CD4-positive, CD25-positive, alpha-beta regulatory T cell (primary cell): ENCODE results near the gene PKP4. TPM values are rescaled to one million over a fixed set of nuclear protein-coding genes. Genes with fewer than 3 reads are reported as not detected.
A peak's percentile ranks its signal among the peaks of the same experiment; 100 is the strongest.

Experiments
- ATAC-seq, 2 donors: fragments of 150-1000 bp; cut with Tn5 transposase; one replicate each; pipeline ENCODE4 v1.10.0; 2021; ENCODE audit warnings: low read depth in 2 of 2, moderate number of reproducible peaks in 2 of 2, moderate library complexity in 1 of 2
- DNase-seq, 3 donors: peaks; one replicate each; pipeline versions ENCODE4 v3.0.0 to v3.0.0-alpha.2; 2012 to 2022; ENCODE audit warnings: mixed read lengths in 1 of 3
- H3K27ac ChIP-seq: one replicate; pipeline ENCODE4 v1.7.0; 2013; ENCODE audit warnings: mild to moderate bottlenecking, low read length; ENCODE audit not compliant: insufficient read depth, poor library complexity, severe bottlenecking
- H3K27me3 ChIP-seq: one replicate; pipeline ENCODE4 v1.7.0; 2013; ENCODE audit warnings: low read length; ENCODE audit not compliant: control insufficient read depth, insufficient read depth
- H3K36me3 ChIP-seq: one replicate; pipeline ENCODE4 v1.7.0; 2013; ENCODE audit warnings: mild to moderate bottlenecking, low read length, moderate library complexity; ENCODE audit not compliant: control insufficient read depth, insufficient read depth
- H3K4me1 ChIP-seq: 2 replicates; pipeline ENCODE4 v1.7.0; 2013; ENCODE audit warnings: mild to moderate bottlenecking, low read length; ENCODE audit not compliant: insufficient read depth, control insufficient read depth, poor library complexity, severe bottlenecking
- H3K4me3 ChIP-seq: one replicate; pipeline ENCODE4 v1.7.0; 2013; ENCODE audit warnings: low read depth, mild to moderate bottlenecking, low read length, moderate library complexity
- H3K9me3 ChIP-seq, 2 experiments: 1 replicate in 1 of 2; 2 replicates in 1 of 2; pipeline ENCODE4 v1.7.0; 2013; ENCODE audit warnings: low read length in 2 of 2, mild to moderate bottlenecking in 1 of 2, moderate library complexity in 1 of 2; ENCODE audit not compliant: control insufficient read depth in 2 of 2
- H3K27ac Mint-ChIP-seq, 3 donors: one replicate each; pipeline ENCODE4 v1.8.0; 2020 to 2022; ENCODE audit warnings: mild to moderate bottlenecking in 3 of 3, mixed read lengths in 3 of 3, moderate library complexity in 2 of 3
- H3K27me3 Mint-ChIP-seq: one replicate; pipeline ENCODE4 v1.8.0; 2022; ENCODE audit warnings: mild to moderate bottlenecking, mixed read lengths
- H3K36me3 Mint-ChIP-seq: one replicate; pipeline ENCODE4 v1.8.0; 2020; ENCODE audit warnings: mixed read lengths
- H3K4me1 Mint-ChIP-seq, 4 donors: one replicate each; pipeline ENCODE4 v1.8.0; 2020 to 2022; ENCODE audit warnings: mixed read lengths in 4 of 4, mild to moderate bottlenecking in 1 of 4
- H3K4me3 Mint-ChIP-seq, 4 donors: one replicate each; pipeline ENCODE4 v1.8.0; 2020 to 2022; ENCODE audit warnings: mild to moderate bottlenecking in 4 of 4, mixed read lengths in 4 of 4, moderate library complexity in 3 of 4
- H3K9me3 Mint-ChIP-seq, 7 donors: one replicate each; pipeline ENCODE4 v1.8.0; 2020 to 2022; ENCODE audit warnings: mixed read lengths in 7 of 7, mild to moderate bottlenecking in 3 of 7, moderate library complexity in 2 of 7
- polyA plus RNA-seq, 4 donors: library from polyadenylated mRNA; unstranded; fragments of 300-500 nt; fragmentation: Illumina TruSeq; gene quantifications; one replicate each; pipeline ENCODE4 v1.2.3, GENCODE V29; 2021
- total RNA-seq: library from RNA; stranded (reverse); gene quantifications from one replicate; pipeline ENCODE4 v1.2.3, GENCODE V29; 2022

PKP4 gene
- total and polyA plus RNA-seq, 5 donors from 2014 or later: 1.9 to 21.9 (median 4.5) TPM

DNA sequence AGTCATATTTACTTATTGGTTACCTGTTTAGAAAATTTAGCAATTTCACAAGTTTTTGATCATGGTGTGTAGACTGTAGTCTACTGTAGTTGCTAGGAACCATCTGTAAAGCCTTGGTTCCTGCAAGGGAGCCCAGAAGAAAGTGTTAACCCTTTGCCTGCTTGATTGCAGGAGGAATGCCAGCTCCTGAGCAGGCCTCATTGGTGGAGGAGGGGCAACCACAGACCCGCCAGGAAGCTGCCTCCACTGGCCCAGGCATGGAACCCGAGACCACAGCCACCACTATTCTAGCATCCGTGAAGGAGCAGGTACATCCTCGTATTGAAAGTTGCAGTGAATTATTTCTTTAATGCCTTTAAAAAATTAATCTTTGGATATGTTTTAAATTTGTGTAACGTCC lies 76.3 kb downstream of the PKP4 start:
- H3K27ac Mint-ChIP-seq: no peak overlapping the region
- ATAC-seq: no peak
- H3K36me3 Mint-ChIP-seq: peaks cover 5% of the 10 kb centered on the region
- H3K4me3 ChIP-seq: no peak overlapping the region
- H3K4me3 Mint-ChIP-seq: no peak overlapping the region
- peaks cover 0 to 12% (median 7%) of the 10 kb centered on the region in 4 donors for H3K4me1 Mint-ChIP-seq
- H3K27me3 ChIP-seq: no peaks in the 10 kb centered on the region
- no peak for DNase-seq
- H3K27ac ChIP-seq: no peak overlapping the region
- H3K9me3 Mint-ChIP-seq: peaks cover 0 to 3% (median 0%) of the 10 kb centered on the region in 7 donors
- no peaks in the 10 kb centered on the region for H3K27me3 Mint-ChIP-seq
- no peaks in the 10 kb centered on the region for H3K4me1 ChIP-seq
- no peaks in the 10 kb centered on the region for H3K9me3 ChIP-seq
- H3K36me3 ChIP-seq: no peaks in the 10 kb centered on the region

DNA sequence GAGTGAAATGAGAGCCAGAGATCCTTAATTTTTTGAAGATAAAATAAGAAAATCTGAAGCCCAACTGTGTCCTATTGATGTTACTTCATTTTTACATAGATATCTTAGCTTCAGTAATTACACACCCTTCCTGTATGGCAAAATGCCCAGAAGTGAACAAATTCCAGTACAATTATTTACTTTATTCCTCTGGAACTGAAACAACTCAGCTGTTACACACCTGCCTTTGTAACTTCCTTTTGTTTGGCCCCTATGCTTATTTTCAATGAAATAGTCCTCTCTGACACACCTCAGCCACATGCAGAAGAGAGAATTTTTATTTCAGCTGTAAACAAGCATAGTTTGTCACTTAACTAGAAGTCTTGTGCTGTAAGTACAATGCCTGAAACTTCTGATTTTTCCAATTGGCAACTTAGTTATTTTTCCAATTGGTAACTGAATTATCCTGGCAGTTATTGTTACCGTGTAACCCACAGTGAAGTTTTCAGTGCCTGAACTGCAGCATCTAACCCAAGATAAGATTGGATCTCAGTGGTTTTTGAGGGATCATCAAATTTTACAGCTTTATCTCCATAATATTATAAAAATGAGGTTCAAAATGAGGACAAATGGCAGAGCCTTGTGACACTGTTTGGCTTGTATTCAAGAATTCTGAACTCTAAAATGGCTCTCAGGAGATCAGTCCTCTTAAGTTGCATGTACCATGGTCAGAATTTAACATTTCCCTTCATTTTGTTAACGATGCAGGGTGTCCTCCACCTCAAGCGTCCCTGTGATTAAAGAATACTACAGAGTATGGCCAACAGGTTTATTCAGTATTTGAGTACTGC lies 82.6 kb downstream of the PKP4 start:
- no peak overlapping the region for H3K4me3 Mint-ChIP-seq
- no peaks in the 10 kb centered on the region for H3K27me3 Mint-ChIP-seq
- H3K4me1 Mint-ChIP-seq: peaks cover 0 to 14% (median 7%) of the 10 kb centered on the region in 4 donors
- H3K9me3 Mint-ChIP-seq: no peaks in the 10 kb centered on the region
- H3K36me3 ChIP-seq: no peaks in the 10 kb centered on the region
- no peak overlapping the region for H3K27ac ChIP-seq
- H3K4me1 ChIP-seq: no peaks in the 10 kb centered on the region
- no peaks in the 10 kb centered on the region for H3K27me3 ChIP-seq
- peaks cover 9% of the 10 kb centered on the region for H3K36me3 Mint-ChIP-seq
- ATAC-seq (no peak), DNase-seq (no peak)
- H3K27ac Mint-ChIP-seq: no peak overlapping the region
- H3K4me3 ChIP-seq: no peak overlapping the region
- no peaks in the 10 kb centered on the region for H3K9me3 ChIP-seq

GRCh38 chr2:158542577-158542976 lies 85.8 kb downstream of the PKP4 start:
- Histone ChIP-seq H3K27ac (no peak overlapping the region), H3K36me3 (no peaks in the 10 kb centered on the region), H3K9me3 (no peaks in the 10 kb centered on the region), H3K4me3 (no peak overlapping the region), H3K27me3 (no peaks in the 10 kb centered on the region), H3K4me1 (peaks cover 6% of the 10 kb centered on the region)
- H3K4me1 Mint-ChIP-seq: peaks cover 10 to 42% (median 24%) of the 10 kb centered on the region in 4 donors
- ATAC-seq (no peak), DNase-seq (peak in 1 of 3 donors; percentile 7)
- H3K9me3 Mint-ChIP-seq: no peaks in the 10 kb centered on the region
- peaks cover 11% of the 10 kb centered on the region for H3K36me3 Mint-ChIP-seq
- H3K4me3 Mint-ChIP-seq: no peak overlapping the region
- H3K27me3 Mint-ChIP-seq: no peaks in the 10 kb centered on the region
- no peak overlapping the region for H3K27ac Mint-ChIP-seq

- ATAC-seq (no peak), DNase-seq (no peak)
- no peak overlapping the region for H3K4me3 ChIP-seq
- Mint-ChIP-seq H3K4me1 (peaks cover 10 to 43% (median 22%) of the 10 kb centered on the region in 4 donors), H3K36me3 (peaks cover 7% of the 10 kb centered on the region), H3K27ac (no peak overlapping the region), H3K9me3 (no peaks in the 10 kb centered on the region), H3K27me3 (no peaks in the 10 kb centered on the region), H3K4me3 (no peak overlapping the region)
- no peak overlapping the region for H3K27ac ChIP-seq
- no peaks in the 10 kb centered on the region for H3K9me3 ChIP-seq
- H3K36me3 ChIP-seq: no peaks in the 10 kb centered on the region
- no peaks in the 10 kb centered on the region for H3K27me3 ChIP-seq
- peaks cover 6% of the 10 kb centered on the region for H3K4me1 ChIP-seq
These were observed 87.2 kb downstream of the PKP4 start for GRCh38 chr2:158543957-158544356.

GRCh38 chr2:158544998-158545397 lies 88.2 kb downstream of the PKP4 start:
- H3K36me3 Mint-ChIP-seq: peaks cover 11% of the 10 kb centered on the region
- peaks cover 10 to 32% (median 20%) of the 10 kb centered on the region in 4 donors for H3K4me1 Mint-ChIP-seq
- no peaks in the 10 kb centered on the region for H3K27me3 ChIP-seq
- H3K36me3 ChIP-seq: no peaks in the 10 kb centered on the region
- peaks cover 6% of the 10 kb centered on the region for H3K4me1 ChIP-seq
- H3K9me3 Mint-ChIP-seq: no peaks in the 10 kb centered on the region
- peak overlapping the region in 2 of 3 donors; percentile 66 to 88 for H3K27ac Mint-ChIP-seq
- H3K9me3 ChIP-seq: no peaks in the 10 kb centered on the region
- ATAC-seq (no peak), DNase-seq (no peak)
- no peak overlapping the region for H3K4me3 ChIP-seq
- no peaks in the 10 kb centered on the region for H3K27me3 Mint-ChIP-seq
- no peak overlapping the region for H3K4me3 Mint-ChIP-seq
- no peak overlapping the region for H3K27ac ChIP-seq

- no peaks in the 10 kb centered on the region for H3K27me3 ChIP-seq
- H3K27ac Mint-ChIP-seq: peak overlapping the region; percentile 32 to 72 (median 45)
- peak overlapping the region; percentile 63 for H3K27ac ChIP-seq
- no peaks in the 10 kb centered on the region for H3K36me3 ChIP-seq
- peaks cover 11% of the 10 kb centered on the region for H3K36me3 Mint-ChIP-seq
- peaks cover 10 to 32% (median 20%) of the 10 kb centered on the region in 4 donors for H3K4me1 Mint-ChIP-seq
- DNase-seq: peak in 1 of 3 donors; percentile 69
- ATAC-seq: no peak
- H3K4me3 Mint-ChIP-seq: peak overlapping the region in 2 of 4 donors; percentile 0 to 22
- H3K4me1 ChIP-seq: peaks cover 6% of the 10 kb centered on the region
- no peaks in the 10 kb centered on the region for H3K27me3 Mint-ChIP-seq
- H3K4me3 ChIP-seq: peak overlapping the region; percentile 13
- no peaks in the 10 kb centered on the region for H3K9me3 Mint-ChIP-seq
- H3K9me3 ChIP-seq: no peaks in the 10 kb centered on the region
These were observed 89.8 kb downstream of the PKP4 start for GRCh38 chr2:158546412-158547144.

- Mint-ChIP-seq H3K9me3 (peaks cover 0 to 1% (median 0%) of the 10 kb centered on the region in 7 donors), H3K4me1 (peaks cover 0 to 6% (median under 1%) of the 10 kb centered on the region in 4 donors), H3K36me3 (peaks cover 25% of the 10 kb centered on the region), H3K27ac (no peak overlapping the region), H3K27me3 (no peaks in the 10 kb centered on the region), H3K4me3 (no peak overlapping the region)
- DNase-seq (no peak), ATAC-seq (no peak)
- H3K4me1 ChIP-seq: no peaks in the 10 kb centered on the region
- no peaks in the 10 kb centered on the region for H3K27me3 ChIP-seq
- H3K27ac ChIP-seq: no peak overlapping the region
- H3K4me3 ChIP-seq: no peak overlapping the region
- no peaks in the 10 kb centered on the region for H3K9me3 ChIP-seq
- no peaks in the 10 kb centered on the region for H3K36me3 ChIP-seq
These were observed 96.5 kb downstream of the PKP4 start for GRCh38 chr2:158553257-158553656.
